Pulmonary artery endothelial cell (primary cell): ENCODE data around the gene MUC20. TPM values are rescaled to one million over a fixed set of nuclear protein-coding genes. Genes with fewer than 3 reads are reported as not detected.
"Not testable (repeated sequence)": the region's sequence is repeated elsewhere in the genome, so short reads cannot be mapped to it uniquely, and the experiment has no call there.

Experiments used
- DNase-seq: peaks from one replicate; pipeline ENCODE4 v3.0.0-alpha.2; 2011; ENCODE audit warnings: low read depth, low spot score
- total RNA-seq: library from RNA; depleted of rRNA; stranded (reverse); fragments of >200 nt; gene quantifications from 2 replicates; pipeline ENCODE4 v1.2.3, GENCODE V29; 2014

The MUC20 gene
- total RNA-seq, 1 donor from 2014 or later, result 0.20 TPM

DNA sequence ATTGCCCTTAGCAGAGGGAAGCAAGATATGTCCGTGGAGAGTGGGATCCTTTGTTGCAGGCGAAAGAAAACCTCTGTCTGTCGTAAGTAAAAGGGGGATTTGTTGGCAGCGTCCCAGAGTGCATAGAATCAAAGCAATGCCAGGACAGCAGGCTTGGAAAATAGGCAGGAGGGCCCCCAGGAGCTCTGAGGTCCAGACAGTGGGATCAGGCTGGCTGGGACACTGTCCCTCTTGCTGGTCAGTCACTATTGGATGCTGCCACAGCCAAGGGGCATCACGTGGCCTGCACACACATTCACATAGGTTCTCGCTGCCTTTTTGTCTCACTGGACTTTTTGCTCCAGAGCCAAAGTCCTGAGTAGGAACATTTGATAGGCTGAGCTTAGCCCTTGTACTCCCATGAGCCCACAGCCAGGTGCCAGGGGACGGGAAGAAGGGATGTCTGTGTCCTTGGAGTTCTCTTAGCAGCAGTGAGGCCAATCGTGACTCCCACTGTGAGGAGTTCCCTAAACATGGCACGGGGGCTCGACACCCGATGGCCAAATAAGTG lies 10.7 kb downstream of the MUC20 start:
- no peak for DNase-seq

DNA sequence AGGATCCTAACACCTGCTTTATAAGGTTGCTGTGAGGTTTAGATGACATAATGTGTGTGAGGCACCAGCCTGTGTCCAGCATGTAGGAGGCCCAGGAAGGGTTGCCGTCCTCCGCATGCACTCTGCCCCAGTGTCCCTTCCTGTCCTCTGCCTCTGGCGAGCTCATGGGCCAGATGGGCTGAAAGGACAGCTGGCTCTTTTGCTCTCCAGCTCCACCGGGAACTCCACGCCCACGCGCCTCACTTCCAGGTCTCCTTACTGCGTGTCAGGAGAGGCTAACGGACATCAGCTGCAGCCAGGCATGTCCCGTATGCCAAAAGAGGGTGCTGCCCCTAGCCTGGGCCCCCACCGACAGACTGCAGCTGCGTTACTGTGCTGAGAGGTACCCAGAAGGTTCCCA lies 12.2 kb downstream of the MUC20 start:
- no peak for DNase-seq

DNA sequence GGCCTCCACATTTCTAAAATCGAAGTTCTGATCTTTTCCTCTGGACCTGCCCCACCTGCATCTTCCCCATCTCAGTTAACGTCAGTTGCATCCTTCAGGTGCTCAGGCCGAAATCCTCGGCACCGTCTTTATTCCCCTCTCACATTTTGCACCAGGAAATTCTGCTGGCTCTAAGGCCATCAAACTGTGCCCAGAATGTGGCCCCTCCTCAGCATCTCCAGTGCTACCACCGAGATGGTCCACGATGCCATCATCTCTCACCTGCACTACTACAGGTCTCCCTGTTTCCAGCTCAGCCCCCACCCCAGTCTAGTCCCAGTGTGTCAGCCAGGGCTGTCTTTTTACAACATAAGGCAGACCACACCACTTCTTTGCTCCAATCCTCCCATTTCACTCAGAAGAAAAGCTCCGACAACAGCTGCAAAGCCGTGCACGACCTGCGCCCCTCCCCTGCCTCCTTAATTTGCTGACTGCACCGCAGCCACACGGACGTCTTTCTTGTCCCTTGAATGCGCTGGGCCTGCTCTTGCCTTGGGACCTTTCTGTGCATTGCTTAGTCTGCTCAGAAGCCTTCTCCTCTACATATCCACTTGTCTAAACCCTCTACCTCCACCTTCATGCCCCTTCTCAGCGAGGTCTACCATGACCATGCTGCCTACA lies 14.4 kb downstream of the MUC20 start:
- no peak for DNase-seq

DNA sequence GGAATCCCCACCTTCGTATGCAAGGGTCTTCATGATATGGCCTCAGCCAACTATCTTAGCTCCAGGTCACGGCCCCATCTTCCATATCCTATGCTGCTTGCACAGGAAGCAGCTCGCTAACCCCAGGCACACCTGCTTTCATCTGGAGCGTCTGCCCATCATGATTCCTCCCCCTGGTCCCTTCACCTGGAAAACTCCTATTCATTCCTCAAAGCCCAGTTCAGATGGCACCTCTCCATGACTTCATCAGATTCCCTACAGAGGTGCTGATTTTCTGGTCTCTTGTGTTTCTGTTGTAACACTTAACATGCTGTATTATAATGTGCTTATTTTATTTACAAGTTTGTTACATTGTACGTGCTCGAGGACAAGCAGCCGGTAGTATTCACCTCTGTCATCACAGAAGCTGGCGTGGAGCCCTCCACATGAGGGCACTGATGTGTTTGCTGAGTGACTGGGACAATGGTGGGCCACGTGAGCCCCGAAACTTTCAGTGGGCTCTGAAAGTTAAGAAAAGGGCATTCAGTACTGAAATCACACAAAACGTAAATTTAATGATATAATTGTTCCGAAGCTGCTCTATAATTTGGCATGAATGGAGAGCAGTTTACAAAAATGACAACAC lies 16.2 kb downstream of the MUC20 start:
- DNase-seq, result no peak

DNA sequence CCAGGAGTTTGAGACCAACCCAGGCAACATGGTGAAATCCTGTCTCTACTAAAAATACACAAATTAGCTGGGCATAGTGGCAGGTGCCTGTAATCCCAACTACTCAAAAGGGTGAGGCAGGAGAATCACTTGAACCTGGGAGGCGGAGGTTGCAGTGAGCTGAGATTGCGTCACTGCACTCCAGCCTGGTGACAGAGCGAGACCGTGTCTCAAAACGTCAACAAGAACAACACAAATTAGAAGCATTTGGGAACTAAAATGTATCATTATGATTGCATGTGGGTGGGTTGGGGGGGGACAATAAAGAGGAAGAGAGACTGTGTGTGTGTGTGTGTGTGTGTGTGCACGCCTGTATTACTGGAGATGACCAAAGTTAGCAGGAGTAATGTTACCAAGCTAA lies 17.0 kb downstream of the MUC20 start:
- DNase-seq, result not testable (repeated sequence)

DNA sequence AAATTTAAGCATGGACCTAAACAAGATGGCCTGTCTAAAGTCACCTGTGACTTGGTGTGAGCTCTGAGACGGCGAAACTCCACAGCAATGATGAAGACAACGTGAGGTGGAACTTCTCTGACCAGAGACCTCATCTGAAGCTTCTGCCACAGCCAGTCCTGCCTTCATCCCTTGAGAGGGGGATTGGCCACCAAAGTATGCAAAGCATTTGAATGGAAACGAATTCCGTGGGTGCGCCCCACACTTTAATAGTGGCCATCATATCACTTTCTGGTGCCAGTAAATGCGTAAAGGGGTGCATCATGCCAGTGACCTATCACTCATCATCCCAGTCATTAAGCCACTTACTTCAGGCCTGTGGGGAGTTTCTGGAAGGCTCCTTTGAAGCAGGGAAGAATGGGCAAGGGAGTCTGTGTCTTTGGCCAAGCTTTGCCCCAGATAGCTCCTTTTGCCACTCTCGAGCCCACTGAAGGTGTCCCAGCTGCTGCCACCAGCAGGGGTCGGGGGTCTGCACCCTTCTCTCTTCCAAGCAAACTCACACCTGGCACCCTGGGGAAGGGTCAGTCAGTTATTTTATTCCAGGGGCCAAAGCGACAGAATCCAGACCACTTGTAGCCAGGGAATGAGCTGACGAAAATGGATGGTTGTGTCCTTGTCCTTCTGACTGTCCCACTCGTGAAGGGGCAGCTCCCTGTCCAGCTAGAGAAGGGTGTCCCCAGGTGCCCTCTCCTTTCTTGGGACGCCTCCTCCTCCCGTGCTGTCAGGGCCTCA lies 17.7 kb downstream of the MUC20 start:
- no peak for DNase-seq

DNA sequence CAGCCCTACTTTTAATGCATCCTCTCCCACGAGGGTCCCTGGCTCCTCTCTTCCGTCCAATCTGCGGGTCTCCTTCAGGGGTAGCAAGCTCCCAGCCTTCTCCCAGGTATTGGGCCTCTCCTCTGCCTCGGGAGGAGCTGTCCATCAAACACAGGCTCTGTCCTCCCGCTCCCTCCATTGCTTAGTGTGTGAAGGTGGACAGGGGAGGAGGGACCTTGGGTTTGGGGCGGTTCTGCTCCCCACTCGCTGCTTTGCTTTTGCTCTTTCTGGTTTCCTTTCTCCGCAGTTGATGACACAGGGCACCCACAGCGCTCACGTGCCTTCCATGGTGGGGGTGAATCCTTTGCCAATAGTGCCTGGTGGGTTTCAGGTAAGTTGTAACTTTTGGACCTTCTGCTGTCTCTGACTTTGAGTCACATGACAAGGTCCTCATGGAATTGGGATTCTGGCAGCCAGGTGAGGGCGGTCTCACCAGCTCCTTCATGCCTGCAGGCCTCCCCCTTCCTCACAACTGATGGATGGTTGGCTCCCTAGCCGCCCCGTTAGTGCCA lies 18.9 kb downstream of the MUC20 start:
- no peak for DNase-seq

DNA sequence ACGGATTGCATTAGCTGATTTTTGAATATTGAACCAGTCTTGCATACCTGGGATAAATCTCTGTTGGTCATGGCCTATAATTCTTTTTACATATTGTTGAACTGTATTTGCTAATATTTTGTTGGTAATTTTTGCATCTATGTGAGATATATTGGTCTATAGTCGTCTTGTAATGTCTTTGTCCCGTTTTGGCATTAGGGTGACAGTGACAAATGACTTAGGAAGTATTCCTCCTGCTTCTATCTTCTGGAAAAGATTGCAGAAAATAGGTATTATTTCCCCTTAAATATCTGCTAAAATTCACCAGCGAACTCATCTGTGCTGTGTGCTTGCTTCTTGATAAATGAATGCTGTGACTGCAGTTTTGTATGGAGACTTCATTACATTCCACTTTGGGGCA lies 23.7 kb downstream of the MUC20 start:
- no peak for DNase-seq

DNA sequence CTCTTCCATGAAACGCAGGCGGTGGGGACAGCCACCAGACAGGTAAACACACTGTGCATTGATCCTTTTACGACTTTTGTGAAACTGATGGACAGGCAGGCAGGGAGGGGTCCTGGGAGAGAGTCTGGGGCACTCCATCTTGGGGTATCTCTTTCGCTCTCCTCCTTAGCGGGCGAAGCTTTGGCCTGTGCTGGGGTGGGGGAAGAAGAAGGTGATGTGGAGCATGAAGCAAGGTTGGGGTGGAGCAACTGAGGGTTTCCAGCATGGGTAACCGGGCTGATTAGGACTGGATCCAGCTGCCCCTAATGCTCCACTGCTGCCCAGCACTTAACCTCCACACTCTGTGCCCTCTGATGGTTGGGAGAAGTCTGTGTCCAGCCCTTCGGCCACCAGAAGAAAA lies 25.6 kb downstream of the MUC20 start:
- DNase-seq, result no peak

DNA sequence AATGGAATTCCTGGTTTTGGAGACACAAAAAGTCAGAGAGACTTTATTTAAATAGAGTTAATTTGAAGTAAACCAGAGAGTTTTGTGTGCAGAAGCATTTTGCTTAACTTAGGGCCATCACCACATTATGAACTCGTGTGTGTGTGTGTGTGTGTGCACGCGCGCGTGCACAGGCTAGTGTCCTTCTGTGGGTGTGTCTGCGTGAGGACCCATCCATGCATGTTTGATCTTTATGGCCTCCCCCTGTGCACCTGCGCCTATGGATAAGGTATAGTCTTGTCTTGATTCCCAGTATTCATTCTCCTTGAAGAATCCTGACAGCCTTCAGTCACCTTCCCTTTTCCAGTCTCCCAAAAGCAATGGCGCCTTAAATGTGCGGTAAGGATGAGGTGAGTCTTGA lies 26.0 kb downstream of the MUC20 start:
- DNase-seq, result no peak

DNA sequence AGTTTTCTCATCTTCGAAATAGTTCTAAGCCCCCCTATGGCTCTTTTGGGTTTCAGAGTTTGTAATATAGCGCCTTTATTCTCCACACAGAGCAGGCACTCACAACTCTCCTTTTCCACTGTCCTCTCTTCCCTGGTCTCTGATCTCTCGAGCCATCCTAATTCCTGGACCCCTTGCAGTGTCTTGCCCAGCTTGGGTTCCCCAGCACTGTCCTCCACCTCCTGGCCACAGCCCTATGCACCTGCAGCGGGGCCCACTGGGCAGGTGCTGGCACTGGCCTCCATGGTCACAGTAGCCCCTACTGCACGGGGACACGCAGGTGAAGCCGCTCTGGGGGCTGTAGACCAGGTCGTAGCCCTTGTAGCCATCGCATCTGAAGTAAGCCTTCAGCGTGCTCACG lies 27.9 kb downstream of the MUC20 start:
- DNase-seq, result no peak

DNA sequence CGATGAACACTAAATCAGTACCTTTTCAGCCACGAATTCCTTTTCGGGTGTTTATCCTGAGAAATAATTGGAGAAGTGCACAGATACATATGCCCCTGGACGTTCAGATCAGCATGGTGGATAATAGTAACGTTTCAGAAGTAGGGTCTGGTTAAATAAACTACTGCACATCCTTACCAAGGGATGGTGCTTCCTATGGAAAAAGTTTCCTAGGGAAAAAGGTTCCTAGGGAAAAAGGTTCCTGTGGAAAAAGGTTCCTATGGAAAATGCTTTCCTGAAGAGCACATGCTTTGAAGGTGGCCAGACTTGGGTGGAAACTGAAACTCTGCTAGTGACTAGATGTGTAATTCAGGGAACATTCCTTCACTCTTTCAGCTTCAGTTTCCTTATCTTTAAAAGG lies 28.3 kb downstream of the MUC20 start:
- not testable (repeated sequence) for DNase-seq

DNA sequence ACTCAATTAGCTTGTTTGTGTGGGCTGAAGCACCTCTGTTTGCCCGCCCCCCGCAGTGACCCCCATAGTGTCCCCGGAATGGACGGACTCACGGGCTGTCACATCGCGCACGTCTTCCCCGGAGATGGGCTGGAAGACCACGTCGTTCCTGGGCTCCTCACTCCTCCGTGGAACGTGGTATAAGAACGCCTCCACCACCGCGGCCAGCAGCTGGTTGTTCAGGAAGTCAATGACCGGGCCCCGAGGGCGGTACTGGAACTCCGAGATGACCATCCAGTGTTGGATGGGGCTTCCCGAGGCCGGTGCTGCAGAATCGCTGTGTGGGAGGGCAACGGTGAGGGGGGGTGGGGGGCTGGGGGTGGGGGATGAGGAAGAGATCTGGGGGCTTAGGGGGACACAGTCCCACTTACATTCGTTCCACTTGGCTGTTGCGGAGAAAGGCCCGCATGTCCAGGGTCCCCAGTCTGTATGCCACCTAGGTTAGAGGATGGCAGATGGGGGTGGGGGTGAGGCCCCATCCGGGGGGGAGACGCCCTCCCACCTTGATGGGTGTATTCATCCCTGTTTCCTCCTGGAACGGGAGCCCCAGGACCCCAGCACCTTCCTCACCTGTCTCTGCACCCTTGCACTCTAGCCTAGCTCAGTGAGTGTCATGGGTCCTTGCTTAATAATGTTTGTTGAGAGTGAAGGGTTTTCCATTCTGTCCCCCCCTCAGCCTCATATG lies 30.2 kb downstream of the MUC20 start:
- no peak for DNase-seq

DNA sequence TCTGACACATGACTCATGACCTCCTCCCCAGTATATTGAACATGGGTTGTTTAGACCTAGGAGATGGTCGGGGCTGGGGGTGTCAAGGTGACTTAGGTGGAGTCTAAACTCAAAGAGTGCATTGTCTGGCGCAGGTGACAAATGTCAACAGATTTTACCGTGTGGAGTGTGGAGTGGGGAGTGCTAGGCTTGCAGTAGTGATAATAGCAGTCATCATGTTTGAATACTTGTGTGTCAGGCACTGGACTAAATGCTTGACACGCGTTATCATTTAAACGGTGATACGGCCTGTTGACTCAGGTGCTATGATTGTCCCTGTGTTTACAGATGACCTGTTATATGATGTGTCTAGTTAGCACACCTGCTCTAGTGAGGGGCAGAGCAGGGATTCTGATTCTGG lies 30.8 kb downstream of the MUC20 start:
- DNase-seq, result no peak

DNA sequence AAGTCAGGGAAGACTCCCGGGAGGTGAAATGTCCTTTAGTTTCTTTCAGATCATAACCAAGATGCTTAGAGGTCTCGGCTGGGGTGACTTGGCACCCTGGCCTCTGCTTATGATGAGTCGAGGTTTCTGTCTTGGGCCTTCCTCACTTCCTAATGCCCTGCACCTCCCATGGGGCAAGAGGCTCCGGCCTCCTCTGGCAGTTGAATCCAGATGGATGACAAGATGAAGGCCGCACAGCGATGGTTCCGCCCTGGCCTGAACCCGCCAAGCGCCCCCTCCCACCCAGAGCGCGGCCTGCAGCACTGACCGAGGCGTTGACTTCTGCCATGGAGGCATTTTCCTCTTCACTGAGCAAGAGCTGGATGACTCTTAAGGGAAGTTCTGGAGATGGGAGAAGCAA lies 31.3 kb downstream of the MUC20 start:
- no peak for DNase-seq

DNA sequence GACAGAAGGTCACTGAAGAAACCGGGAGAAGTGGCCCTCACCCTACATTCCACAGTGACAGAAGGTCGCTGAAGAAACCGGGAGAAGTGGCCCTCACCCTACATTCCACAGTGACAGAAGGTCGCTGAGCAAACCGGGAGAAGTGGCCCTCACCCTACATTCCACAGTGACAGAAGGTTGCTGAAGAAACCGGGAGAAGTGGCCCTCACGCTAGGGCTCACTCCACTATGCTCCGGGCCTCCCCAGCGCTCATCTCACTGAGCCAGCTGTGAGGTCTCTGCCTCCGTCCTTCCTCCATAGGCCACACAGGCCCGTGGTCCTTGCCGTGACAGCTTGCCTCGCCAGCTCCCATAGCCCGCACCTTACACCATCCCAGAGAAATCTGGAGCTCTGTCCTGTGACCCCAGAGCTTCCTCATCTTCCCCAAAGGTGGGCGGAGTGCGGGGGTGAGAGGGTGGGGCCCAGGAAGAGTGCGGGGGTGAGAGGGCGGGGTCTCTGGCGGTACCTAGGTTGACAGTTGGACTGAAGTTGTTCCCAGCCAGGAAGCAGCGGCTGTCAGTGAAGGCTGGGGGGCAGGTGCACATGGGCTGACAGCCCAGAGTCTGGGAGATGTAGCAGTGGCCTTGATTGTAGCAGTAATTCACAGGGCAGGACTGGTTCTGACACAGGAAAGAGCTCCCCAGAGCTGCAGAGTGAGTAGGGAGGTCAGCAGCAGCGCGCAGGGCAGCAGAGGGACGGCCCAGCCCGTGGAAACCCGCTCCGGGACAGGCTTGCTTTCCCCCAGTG lies 32.0 kb downstream of the MUC20 start:
- no peak for DNase-seq

DNA sequence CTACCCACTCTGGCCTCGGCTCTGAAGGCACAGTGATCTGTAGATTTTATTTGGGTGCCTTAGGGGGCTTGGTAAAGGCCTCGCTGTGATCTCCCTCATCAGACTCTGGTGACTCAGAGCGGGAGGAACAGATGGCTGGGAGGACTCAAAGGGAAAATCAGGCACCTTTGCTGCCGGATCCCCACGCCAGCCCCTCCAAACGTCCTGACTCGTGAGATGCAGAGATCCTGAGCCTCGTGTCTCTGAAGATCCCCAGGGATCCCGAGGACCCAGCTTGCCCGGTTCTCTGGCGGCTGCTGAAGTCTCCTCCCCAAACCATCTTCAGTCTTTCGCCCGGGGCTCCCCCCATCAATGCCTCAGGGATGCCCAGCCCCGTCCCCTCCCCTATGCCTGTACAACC lies 32.8 kb downstream of the MUC20 start:
- DNase-seq, result no peak

DNA sequence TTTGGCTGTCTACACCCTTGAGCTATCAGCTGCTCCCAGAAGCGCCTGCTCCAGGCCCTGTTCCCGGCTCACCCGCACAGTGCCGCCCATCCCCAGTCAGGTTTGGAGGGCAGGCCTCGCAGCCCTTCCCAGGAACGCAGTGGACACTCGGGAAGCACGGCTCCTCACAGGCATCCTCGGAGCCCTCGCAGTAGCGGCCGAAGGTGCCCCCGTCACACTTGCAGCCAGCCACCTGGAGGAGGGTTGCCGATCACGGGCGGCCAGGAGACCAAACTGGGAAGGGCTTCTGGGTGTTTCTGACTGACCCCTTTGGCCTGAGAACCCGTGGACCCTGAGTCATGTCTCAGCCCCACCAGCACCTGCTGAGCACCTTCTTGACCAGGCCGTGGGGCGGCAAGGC lies 33.4 kb downstream of the MUC20 start:
- DNase-seq, result no peak

DNA sequence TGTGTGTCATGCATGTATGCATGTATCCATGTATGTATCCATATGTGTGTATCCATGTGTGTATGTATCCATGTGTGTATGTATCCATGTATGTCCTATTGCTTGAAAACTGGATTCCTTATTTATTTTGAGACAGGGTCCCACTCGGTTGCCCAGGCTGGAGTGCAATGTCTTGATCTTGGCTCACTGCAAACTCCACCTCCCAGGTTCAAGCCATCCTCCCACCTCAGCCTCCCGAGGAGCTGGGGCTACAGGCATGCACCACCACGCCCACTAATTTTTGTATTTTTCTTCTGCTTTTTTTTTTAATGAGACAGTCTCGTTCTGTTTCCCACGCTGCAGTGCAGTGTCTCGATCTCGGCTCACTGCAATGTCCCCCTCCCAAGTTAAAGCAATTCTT lies 34.1 kb downstream of the MUC20 start:
- DNase-seq, result no peak

DNA sequence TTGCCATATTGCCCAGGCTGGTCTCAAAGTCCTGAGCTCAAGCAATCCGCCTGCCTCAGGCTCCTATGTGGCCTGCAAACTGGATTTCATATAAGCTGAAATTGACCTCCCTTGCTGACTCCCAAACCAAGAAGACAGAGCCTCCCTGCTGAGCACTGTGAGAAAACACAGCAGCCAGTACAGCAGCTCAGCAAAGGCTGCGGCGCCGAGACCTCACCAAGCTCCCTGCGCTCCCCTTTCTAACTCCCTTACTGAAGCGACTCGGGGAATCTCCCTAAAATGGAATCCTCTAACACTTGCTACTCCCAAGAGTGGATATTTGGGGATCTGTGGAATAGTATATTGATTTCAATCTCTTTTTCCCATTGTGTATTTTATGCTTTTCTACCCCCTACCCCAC lies 34.6 kb downstream of the MUC20 start:
- no peak for DNase-seq
